Limb (tissue), 2 donors: ENCODE data around the gene PLCL2.

Source experiments
- DNase-seq, 2 donors: peaks; one replicate each; pipeline ENCODE4 v3.0.0-alpha.2; 2016; ENCODE audit errors: extremely low spot score in 2 of 2

Gene PLCL2

GRCh38 chr3:16865335-16865734 lies 19.4 kb upstream of the PLCL2 start:
- no peak for DNase-seq

- DNase-seq = no peak
These were observed 18.2 kb upstream of the PLCL2 start for GRCh38 chr3:16866571-16866970.

- DNase-seq = no peak
These were observed 16.2 kb upstream of the PLCL2 start for GRCh38 chr3:16868513-16868912.

- DNase-seq = no peak
These were observed 15.3 kb upstream of the PLCL2 start for GRCh38 chr3:16869261-16870005.

GRCh38 chr3:16871915-16872842 lies 12.6 kb upstream of the PLCL2 start:
- DNase-seq = no peak

- DNase-seq = no peak
These were observed 10.9 kb upstream of the PLCL2 start for GRCh38 chr3:16873872-16874271.

- DNase-seq = no peak
These were observed 8.7 kb upstream of the PLCL2 start for GRCh38 chr3:16875876-16876550.

- no peak for DNase-seq
These were observed 7.2 kb upstream of the PLCL2 start for GRCh38 chr3:16877505-16877904.

GRCh38 chr3:16877911-16878310 lies 6.8 kb upstream of the PLCL2 start:
- no peak for DNase-seq

- no peak for DNase-seq
These were observed 2.7 kb upstream of the PLCL2 start for GRCh38 chr3:16881896-16882630.

GRCh38 chr3:16883057-16883722 lies 1.6 kb upstream of the PLCL2 start:
- peak; percentile 36 to 55 for DNase-seq

- no peak for DNase-seq
These were observed 1.1 kb upstream of the PLCL2 start for GRCh38 chr3:16883723-16884083.

GRCh38 chr3:16884084-16884747 lies 539 bp upstream of the PLCL2 start:
- DNase-seq = peak in 1 of 2 donors; percentile 88

GRCh38 chr3:16885593-16886302 lies 993 bp downstream of the PLCL2 start:
- DNase-seq = no peak

GRCh38 chr3:16886303-16886683 lies 1.5 kb downstream of the PLCL2 start:
- no peak for DNase-seq

GRCh38 chr3:16887130-16887529 lies 2.4 kb downstream of the PLCL2 start:
- no peak for DNase-seq

GRCh38 chr3:16888356-16888755 lies 3.6 kb downstream of the PLCL2 start:
- no peak for DNase-seq

- DNase-seq = no peak
These were observed 4.2 kb downstream of the PLCL2 start for GRCh38 chr3:16888785-16889607.
